LNCAP (cell line): ENCODE results near the gene RBM10.

ENCODE experiments used
- TF ChIP-seq, protein P1 (sequence below): fragments of 450-650 bp; IDR thresholded peaks from 2 replicates; pipeline ENCODE4 v1.5.1; 2017; ENCODE audit warnings: mild to moderate bottlenecking

The RBM10 gene

DNA sequence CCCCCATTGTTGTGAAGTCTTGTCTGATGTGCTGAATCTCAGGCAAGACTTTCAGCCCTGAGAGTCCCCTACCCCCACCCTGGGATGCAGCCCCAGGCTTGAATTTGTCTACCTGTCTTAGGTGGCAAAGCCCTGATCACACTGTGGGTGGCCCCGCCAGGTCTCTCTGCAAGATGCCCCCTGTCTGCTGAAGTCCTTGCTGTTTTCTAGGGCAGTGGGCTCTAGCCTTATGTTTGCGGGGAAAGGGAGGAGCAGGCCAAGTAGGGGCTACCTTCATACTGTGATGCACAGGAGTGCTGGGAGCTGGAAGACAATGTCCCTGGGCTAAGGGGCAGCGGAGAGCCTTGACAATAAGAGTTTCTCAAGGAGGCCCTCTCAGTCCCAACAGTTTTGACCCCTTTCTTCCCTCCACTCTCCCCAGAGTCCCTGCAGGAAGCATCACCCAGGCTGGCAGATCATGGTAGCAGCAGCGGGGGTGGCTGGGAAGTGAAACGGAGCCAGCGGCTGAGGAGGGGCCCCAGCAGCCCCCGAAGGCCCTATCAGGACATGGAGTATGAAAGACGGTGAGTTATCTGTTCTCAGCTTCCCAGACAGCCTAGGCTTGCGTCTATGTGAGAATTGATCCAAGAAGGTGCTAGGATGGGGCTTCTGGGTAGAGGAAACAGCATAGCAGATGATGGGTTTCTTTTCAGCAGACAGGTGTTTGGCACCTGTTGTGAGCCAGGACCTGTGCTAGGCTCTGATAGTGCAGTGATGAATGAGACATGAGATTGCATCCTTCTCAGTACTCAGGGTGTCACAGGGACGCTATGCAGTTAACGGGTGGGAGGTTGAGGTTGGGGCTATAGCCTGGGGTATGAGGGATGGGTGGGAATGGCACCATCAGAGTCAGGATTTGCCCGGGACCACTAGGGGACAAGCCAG, 2.2 kb downstream of the RBM10 start:
- TF ChIP-seq, protein P1, sequence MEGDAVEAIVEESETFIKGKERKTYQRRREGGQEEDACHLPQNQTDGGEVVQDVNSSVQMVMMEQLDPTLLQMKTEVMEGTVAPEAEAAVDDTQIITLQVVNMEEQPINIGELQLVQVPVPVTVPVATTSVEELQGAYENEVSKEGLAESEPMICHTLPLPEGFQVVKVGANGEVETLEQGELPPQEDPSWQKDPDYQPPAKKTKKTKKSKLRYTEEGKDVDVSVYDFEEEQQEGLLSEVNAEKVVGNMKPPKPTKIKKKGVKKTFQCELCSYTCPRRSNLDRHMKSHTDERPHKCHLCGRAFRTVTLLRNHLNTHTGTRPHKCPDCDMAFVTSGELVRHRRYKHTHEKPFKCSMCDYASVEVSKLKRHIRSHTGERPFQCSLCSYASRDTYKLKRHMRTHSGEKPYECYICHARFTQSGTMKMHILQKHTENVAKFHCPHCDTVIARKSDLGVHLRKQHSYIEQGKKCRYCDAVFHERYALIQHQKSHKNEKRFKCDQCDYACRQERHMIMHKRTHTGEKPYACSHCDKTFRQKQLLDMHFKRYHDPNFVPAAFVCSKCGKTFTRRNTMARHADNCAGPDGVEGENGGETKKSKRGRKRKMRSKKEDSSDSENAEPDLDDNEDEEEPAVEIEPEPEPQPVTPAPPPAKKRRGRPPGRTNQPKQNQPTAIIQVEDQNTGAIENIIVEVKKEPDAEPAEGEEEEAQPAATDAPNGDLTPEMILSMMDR = no peak

DNA sequence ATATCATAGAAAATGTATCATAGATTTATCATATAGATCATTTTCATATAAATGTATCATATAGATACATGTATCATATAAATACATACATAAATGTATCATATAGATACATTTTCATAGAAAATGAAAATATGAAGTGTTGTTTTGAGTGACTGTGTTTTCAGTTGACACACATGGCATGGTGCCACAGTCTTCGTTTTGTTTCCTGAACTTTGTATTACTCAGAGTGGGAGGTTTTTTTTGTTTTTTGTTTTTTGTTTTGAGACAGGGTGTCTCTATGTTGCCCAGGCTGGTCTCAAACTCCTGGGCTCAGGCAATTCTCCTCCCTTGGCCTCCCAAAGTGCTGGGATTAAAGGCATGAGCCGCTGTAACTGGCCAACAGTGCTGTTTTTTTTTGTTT, 3.9 kb downstream of the RBM10 start:
- TF ChIP-seq, protein P1 = no peak

DNA sequence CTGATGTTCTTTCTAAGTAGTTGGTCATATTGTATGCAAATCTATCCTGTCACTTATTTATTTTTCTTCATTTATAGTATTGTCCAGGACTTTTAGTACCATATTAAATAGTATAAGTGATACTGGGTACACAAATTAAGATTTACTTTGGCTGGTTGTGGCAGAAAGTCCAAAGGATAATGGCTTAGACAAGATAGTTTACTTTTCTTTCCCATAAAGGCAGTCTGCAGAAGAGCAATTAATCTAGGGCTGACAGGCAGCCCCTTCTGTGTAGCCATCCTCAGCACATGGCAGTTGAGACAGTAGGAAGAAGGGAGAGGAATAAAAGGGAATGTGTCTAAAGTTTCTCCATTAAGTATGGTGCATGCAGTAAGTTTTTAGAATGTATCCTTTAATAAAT, 6.4 kb downstream of the RBM10 start:
- TF ChIP-seq, protein P1 = no peak

DNA sequence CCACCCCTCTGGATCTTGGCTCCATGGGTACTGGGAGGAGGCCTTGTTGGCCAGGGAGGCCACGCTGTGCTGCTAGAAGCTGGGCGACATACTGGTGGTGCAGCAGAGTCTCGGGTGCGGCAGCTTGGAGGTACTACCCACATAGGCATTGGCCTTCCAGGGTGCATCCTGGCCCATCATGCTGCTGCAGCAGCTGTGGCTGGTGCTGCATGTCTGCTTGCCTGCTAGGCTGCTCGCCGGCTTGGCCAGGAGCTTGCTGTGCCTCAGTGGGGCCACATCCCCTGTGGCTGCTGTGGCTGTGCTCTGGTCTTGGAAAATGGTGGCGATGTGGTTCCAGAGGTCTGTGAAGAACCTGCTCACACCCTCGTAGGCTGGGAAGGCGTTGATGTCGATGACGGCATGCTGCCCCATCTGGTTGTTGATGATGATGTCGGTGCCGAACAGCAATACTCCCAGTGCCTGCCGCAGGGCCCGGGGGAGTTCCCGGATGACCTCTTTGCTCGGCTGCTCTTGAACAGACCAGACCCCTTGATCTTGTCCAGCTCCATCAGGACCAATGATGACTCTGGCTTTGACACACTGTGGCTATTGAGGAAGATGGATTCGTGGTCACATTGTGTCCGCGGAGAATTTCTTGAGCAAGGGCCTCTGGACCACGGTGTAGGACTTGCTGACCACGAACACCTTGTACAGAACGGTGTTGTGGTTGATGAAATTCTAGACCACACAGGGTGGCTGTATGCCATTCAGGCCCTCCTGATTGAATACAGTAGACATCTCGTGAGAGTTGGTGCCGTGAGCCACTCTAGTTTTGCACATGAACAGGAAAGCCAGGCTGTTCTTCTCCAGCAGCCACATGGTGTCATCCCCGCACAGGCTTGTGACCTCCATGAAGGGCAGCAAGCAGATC, 11.8 kb downstream of the RBM10 start:
- TF ChIP-seq, protein P1 = no peak

DNA sequence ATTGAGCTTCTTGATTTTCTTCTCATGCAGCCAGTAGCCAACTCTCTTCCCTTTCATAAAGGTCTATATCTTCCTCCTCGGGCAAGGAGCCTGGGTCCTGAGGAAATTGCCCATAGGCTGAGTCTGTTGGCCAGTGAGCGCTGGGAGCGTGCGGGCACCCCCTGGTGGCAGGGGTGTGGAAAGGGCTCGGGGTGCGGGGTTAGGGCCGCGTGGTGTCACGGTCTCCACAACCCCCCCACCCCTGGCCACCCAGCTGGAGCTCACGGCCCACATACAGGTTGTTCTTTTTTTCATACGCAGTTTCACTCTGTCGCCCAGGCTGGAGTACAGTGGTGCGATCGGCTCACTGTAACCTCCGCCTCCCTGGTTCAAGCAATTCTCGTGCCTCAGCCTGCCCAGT, 13.1 kb downstream of the RBM10 start:
- TF ChIP-seq, protein P1 = no peak

DNA sequence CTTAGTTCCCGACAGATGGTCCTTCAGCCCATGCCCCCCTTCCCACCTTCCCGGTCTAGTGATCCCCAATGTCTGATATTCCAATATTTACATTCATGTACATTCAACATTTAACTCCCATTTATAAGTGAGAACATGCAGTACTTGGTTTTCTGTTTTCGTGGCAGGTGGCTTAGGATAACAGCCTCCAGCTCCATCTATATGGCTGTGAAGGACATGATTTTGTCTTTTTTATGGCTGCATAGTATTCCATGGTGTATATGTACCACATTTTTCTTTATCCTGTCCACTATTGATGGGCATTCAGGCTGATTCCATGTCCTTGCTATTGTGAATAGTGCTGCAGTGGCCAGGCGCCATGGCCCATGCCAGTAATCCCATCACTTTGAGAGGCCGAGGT, 13.8 kb downstream of the RBM10 start:
- TF ChIP-seq, protein P1 = no peak

DNA sequence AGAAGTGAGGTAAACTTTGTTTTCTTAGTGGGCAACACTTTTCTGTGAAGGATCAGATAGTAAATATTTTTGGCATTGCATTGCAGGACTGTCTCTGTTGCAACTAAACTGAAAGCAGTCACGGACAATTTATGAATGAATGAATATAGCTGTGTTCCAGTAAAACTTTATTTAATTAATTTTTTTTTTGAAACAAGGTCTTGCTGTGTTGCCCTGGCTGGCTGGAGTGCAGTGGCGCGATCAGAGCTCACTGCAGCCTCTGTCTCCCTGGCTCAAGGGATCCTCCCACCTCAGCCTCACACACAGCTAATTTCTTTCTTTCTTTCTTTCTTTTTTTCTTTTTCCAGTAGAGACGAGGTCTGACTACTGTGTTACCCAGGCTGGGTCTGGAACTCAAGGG, 15.8 kb downstream of the RBM10 start:
- TF ChIP-seq, protein P1 = no peak
